Parathyroid adenoma (tissue), 2 donors: ENCODE data around the gene ZNF777.
"Not testable (repeated sequence)": the region's sequence is repeated elsewhere in the genome, so short reads cannot be mapped to it uniquely, and the experiment has no call there.

Experiments used
- H2AFZ ChIP-seq: fragments of 300-600 bp; sonication (generic); one replicate; pipeline ENCODE4 v1.7.0; 2017; ENCODE audit warnings: antibody characterized with exemption, mild to moderate bottlenecking
- H3K27ac ChIP-seq: fragments of 300-600 bp; sonication (generic); one replicate; pipeline ENCODE4 v1.7.0; 2017
- H3K27me3 ChIP-seq: fragments of 300-600 bp; sonication (generic); one replicate; pipeline ENCODE4 v1.7.0; 2017; ENCODE audit warnings: low read length; ENCODE audit not compliant: control insufficient read depth, insufficient read depth
- H3K36me3 ChIP-seq: fragments of 300-600 bp; sonication (generic); one replicate; pipeline ENCODE4 v1.7.0; 2017; ENCODE audit warnings: low read length; ENCODE audit not compliant: control insufficient read depth, insufficient read depth
- H3K4me1 ChIP-seq: fragments of 300-600 bp; sonication (generic); one replicate; pipeline ENCODE4 v1.7.0; 2017; ENCODE audit warnings: control low read depth
- H3K4me2 ChIP-seq: fragments of 300-600 bp; sonication (generic); one replicate; pipeline ENCODE4 v1.7.0; 2017; ENCODE audit warnings: low read length
- H3K4me3 ChIP-seq: fragments of 300-600 bp; sonication (generic); one replicate; pipeline ENCODE4 v1.7.0; 2017; ENCODE audit warnings: low read depth, low read length
- H3K79me2 ChIP-seq: fragments of 300-600 bp; sonication (generic); one replicate; pipeline ENCODE4 v1.7.0; 2017; ENCODE audit warnings: control low read depth
- H3K9ac ChIP-seq: fragments of 300-600 bp; sonication (generic); one replicate; pipeline ENCODE4 v1.7.0; 2017; ENCODE audit warnings: mild to moderate bottlenecking
- H3K9me3 ChIP-seq: fragments of 300-600 bp; sonication (generic); one replicate; pipeline ENCODE4 v1.7.0; 2017; ENCODE audit warnings: low read length; ENCODE audit not compliant: control insufficient read depth
- CTCF ChIP-seq: fragments of 300-600 bp; sonication (generic); IDR thresholded peaks from one replicate; pipeline ENCODE4 v1.7.0; 2017; ENCODE audit warnings: antibody characterized with exemption, mild to moderate bottlenecking
- donor health status: primary hyperparathyroidism.

Gene ZNF777

GRCh38 chr7:149448961-149449360 lies 11.9 kb downstream of the ZNF777 start:
- Histone ChIP-seq H3K4me2 (no peak overlapping the region), H3K27me3 (no peaks in the 10 kb centered on the region), H3K4me1 (no peaks in the 10 kb centered on the region), H3K9me3 (no peaks in the 10 kb centered on the region), H3K9ac (no peak overlapping the region), H3K79me2 (peaks cover 24% of the 10 kb centered on the region), H2AFZ (no peak overlapping the region), H3K4me3 (no peak overlapping the region), H3K36me3 (no peaks in the 10 kb centered on the region), H3K27ac (no peak overlapping the region)
- TF ChIP-seq CTCF = no peak

GRCh38 chr7:149446026-149446425 lies 14.8 kb downstream of the ZNF777 start:
- not testable (repeated sequence) for H3K36me3 ChIP-seq, H3K9ac ChIP-seq, H3K4me1 ChIP-seq, H3K27me3 ChIP-seq, H3K9me3 ChIP-seq, H3K4me2 ChIP-seq, H2AFZ ChIP-seq, H3K27ac ChIP-seq, H3K4me3 ChIP-seq
- peaks cover 22% of the 10 kb centered on the region for H3K79me2 ChIP-seq

- Histone ChIP-seq H3K9me3 (no peaks in the 10 kb centered on the region), H3K4me1 (no peaks in the 10 kb centered on the region), H3K27ac (no peak overlapping the region), H3K4me2 (no peak overlapping the region), H3K27me3 (no peaks in the 10 kb centered on the region), H3K4me3 (no peak overlapping the region), H3K9ac (no peak overlapping the region), H3K79me2 (peaks cover 11% of the 10 kb centered on the region), H2AFZ (no peak overlapping the region), H3K36me3 (no peaks in the 10 kb centered on the region)
- no peak for TF ChIP-seq CTCF
These were observed 16.6 kb downstream of the ZNF777 start for GRCh38 chr7:149444287-149444686.

GRCh38 chr7:149443523-149443922 lies 17.3 kb downstream of the ZNF777 start:
- no peaks in the 10 kb centered on the region for H3K27me3 ChIP-seq
- no peaks in the 10 kb centered on the region for H3K36me3 ChIP-seq
- no peaks in the 10 kb centered on the region for H3K9me3 ChIP-seq
- no peak for TF ChIP-seq CTCF
- H3K9ac ChIP-seq = no peak overlapping the region
- no peak overlapping the region for H3K4me2 ChIP-seq
- H3K4me3 ChIP-seq = no peak overlapping the region
- H3K27ac ChIP-seq = no peak overlapping the region
- H3K4me1 ChIP-seq = no peaks in the 10 kb centered on the region
- H3K79me2 ChIP-seq = peaks cover 11% of the 10 kb centered on the region
- H2AFZ ChIP-seq = no peak overlapping the region

GRCh38 chr7:149442924-149443323 lies 17.9 kb downstream of the ZNF777 start:
- H2AFZ ChIP-seq = no peak overlapping the region
- no peaks in the 10 kb centered on the region for H3K36me3 ChIP-seq
- no peak overlapping the region for H3K9ac ChIP-seq

More at GRCh38 chr7:149442924-149443323, 17.9 kb downstream of the ZNF777 start:
- Histone ChIP-seq H3K4me1 (no peaks in the 10 kb centered on the region), H3K4me2 (no peak overlapping the region), H3K4me3 (no peak overlapping the region), H3K9me3 (no peaks in the 10 kb centered on the region), H3K79me2 (peaks cover 11% of the 10 kb centered on the region), H3K27me3 (no peaks in the 10 kb centered on the region), H3K27ac (no peak overlapping the region)
- no peak for TF ChIP-seq CTCF
